ENCODE results near the gene FECH.
"Not testable (repeated sequence)": the region's sequence is repeated elsewhere in the genome, so short reads cannot be mapped to it uniquely, and the experiment has no call there.

FECH gene

DNA sequence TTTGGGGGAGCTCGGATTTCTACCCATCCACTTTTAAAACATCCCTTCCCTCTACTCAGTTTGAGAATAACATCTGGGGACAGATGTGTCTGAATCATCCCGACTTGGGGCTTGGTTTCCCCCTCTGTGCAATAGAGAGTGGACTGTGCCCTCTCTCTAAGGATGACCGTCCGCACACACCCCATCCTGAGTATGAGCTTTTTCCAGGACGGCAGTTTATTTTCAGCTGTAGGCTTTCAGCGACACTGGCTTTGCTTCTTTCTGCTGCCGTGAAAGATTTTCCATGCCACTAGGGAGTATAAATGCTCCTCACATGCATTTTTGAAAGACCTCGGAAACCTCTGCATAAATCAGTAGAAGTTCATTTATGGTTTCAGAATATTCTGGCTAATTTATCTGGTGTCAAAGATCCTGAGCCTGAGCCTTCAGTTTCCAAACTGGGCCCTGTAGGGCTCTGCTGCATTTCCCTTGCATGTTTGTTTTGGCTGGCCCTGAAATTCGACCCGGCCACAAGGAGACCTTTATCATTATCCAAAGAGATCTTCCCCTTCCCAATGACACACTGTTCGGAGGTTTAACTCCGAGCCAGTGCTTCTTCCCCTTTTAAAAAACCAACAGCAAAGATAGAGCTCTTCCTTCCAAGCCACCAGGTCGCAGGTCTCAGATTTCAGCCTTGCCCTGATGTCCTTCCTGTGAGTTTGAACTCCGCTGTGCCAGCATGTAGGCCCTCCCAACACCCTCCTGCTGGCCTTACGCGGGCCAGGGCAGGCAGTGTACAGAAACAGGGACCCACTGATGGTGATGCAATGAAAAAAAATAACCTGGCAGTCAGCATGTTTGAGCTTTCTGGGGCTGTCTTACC is 53.3 kb downstream of the FECH start:
- DNase-seq (ENCODE audit: low read depth in 2 of 2), result no peak

- no peak for DNase-seq (ENCODE audit: low read depth in 2 of 2)
These were observed 57.4 kb downstream of the FECH start for GRCh38 chr18:57529151-57529550.

- no peak for DNase-seq (ENCODE audit: low read depth in 2 of 2)
These were observed 58.8 kb downstream of the FECH start for GRCh38 chr18:57527556-57528229.

GRCh38 chr18:57523171-57523956 is 63.1 kb downstream of the FECH start:
- DNase-seq (ENCODE audit: low read depth in 2 of 2), result no peak

GRCh38 chr18:57522348-57522747 is 64.2 kb downstream of the FECH start:
- DNase-seq (ENCODE audit: low read depth in 2 of 2), result not testable (repeated sequence)

- DNase-seq (ENCODE audit: low read depth in 2 of 2), result no peak
These were observed 66.7 kb downstream of the FECH start for GRCh38 chr18:57519668-57520424.

- no peak for DNase-seq (ENCODE audit: low read depth in 2 of 2)
These were observed 68.0 kb downstream of the FECH start for GRCh38 chr18:57518533-57518932.

DNA sequence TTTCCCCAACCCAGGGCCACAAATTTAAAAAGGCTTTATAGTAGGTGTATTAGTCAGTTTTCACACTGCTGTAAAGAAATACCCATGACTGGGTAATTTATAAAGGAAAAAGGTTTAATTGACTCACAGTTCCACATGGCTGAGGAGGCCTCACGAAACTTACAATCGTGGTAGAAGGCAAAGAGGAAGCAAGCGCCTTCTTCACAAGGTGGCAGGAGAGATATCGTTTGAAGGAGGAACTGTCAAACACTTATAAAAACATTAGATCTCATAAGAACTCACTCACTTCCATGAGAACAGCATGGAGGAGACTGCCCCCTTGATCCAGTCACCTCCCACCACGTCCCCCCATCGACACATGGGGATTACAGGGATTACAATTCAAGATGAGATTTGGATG is 70.4 kb downstream of the FECH start:
- no peak for DNase-seq (ENCODE audit: low read depth in 2 of 2)

- no peak for DNase-seq (ENCODE audit: low read depth in 2 of 2)
These were observed 81.3 kb downstream of the FECH start for GRCh38 chr18:57505231-57505630.

GRCh38 chr18:57502624-57503023 is 83.9 kb downstream of the FECH start:
- no peak for DNase-seq (ENCODE audit: low read depth in 2 of 2)

DNA sequence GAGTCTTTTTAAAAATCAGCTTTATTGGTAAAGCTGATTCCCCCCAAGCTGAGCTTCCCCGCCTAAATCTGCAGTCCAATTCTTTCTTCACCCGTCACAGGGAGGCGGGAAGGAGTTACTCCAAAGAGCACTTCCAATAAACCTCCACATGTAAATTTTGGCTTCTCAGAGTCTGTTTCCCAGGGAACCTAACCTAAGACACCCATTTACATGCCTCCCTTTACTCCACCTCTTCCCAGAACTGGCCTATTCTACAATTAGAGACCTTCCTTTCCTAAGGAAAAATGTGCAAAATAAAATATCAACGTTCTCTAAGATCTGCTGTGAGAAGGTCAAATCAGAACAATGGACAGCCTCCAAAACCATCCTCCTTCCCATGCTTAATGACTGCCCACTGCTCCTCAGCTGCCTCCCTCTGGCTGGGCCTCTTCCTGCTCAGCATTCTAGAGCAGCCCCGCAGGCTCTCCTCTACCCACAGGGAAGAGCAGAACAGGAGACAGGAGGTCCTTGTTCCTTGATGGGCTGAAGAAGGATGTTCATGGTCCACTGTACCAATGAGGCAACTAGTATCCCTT is 87.7 kb downstream of the FECH start:
- no peak for DNase-seq (ENCODE audit: low read depth in 2 of 2)
